B cell (primary cell): ENCODE results near the gene CUL5.

Experiments
- EZH2 ChIP-seq: IDR thresholded peaks from 2 replicates; pipeline ENCODE4 v1.6.1; 2012; ENCODE audit warnings: borderline replicate concordance, low read depth, mild to moderate bottlenecking, moderate library complexity, low read length; ENCODE audit not compliant: insufficient read depth, poor library complexity, severe bottlenecking
- TF ChIP-seq, protein P1 (sequence below): fragments of 200-600 bp; IDR thresholded peaks from one replicate; pipeline ENCODE4 v1.8.0; 2022; ENCODE audit warnings: antibody characterized with exemption, mild to moderate bottlenecking

DNA sequence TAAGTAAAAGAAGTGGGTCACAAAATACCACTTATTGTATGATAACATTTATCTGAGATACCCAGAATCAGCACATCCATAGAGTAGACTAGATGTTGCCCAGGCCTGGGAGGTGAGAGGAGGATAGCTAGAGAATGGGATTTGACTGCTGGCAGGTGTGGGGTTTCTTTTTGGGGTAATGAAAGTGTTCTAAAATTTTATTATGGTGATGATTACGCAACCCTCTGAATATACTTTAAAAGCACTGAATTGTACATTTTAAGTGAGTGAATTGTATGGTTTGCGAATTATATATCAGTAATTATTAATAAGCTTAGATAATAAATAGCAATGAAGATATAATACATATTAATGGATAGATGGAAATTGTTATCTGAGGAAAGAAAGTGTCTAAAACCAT, 77.0 kb downstream of the CUL5 start:
- TF ChIP-seq, protein P1, sequence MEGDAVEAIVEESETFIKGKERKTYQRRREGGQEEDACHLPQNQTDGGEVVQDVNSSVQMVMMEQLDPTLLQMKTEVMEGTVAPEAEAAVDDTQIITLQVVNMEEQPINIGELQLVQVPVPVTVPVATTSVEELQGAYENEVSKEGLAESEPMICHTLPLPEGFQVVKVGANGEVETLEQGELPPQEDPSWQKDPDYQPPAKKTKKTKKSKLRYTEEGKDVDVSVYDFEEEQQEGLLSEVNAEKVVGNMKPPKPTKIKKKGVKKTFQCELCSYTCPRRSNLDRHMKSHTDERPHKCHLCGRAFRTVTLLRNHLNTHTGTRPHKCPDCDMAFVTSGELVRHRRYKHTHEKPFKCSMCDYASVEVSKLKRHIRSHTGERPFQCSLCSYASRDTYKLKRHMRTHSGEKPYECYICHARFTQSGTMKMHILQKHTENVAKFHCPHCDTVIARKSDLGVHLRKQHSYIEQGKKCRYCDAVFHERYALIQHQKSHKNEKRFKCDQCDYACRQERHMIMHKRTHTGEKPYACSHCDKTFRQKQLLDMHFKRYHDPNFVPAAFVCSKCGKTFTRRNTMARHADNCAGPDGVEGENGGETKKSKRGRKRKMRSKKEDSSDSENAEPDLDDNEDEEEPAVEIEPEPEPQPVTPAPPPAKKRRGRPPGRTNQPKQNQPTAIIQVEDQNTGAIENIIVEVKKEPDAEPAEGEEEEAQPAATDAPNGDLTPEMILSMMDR = no peak
- TF ChIP-seq EZH2 = no peak
